Activated gamma-delta T cell treated with anti-CD3 and anti-CD28 coated beads, Interleukin-2, amount 50 U/mL, for 16 hours (primary cell): Measurements from ENCODE around the gene NPR1.
"Not testable (repeated sequence)": the region's sequence is repeated elsewhere in the genome, so short reads cannot be mapped to it uniquely, and the experiment has no call there.

Experiments
- DNase-seq: peaks from one replicate; pipeline ENCODE4 v3.0.0-alpha.2; 2020; ENCODE audit warnings: low read depth

Gene NPR1

GRCh38 chr1:153678519-153679336 lies at the start of gene NPR1:
TSS of gene NPR1 (plus strand) at chr1:153678688. CDS start at chr1:153679109, 421 bp downstream.
- no peak for DNase-seq

DNA sequence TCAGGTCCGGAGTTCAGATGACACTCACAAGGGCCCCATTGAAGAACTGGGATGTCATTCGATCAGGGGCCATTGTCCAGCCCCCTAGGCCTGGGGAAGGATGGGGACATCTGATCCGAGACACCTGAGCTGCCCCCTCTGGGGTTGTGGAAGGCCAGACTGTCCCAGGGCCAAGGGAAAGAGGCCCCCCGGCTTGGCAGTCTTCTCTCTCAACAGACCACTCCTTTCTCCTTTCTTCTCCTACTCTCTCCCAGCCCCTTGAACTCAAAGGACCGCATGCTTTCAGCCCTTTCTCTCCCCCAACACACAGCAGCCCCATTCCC lies 49.2 kb upstream of the NPR1 start:
- DNase-seq: no peak

DNA sequence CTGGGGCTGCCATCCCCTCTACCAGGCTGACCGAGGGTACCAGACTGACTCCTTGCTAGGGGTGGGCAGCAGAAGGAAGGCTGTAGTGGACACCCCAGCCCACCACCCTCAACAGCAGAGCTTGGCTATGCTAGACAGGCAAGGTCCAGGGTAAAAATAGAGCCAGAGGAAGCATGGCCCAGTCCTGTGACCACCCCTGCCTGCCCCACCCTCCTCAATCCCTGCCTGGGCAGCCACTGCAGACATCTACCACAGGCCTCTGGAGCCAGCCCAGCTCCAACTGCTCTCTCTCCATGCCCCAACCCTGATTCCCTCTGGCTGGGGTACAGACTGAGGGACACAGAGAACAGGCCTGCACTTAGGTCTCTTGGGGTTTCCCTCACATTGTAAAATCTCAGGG lies 48.5 kb upstream of the NPR1 start:
- DNase-seq: no peak

- DNase-seq: no peak
Observed at GRCh38 chr1:153630384-153630783, 48.1 kb upstream of the NPR1 start.

DNA sequence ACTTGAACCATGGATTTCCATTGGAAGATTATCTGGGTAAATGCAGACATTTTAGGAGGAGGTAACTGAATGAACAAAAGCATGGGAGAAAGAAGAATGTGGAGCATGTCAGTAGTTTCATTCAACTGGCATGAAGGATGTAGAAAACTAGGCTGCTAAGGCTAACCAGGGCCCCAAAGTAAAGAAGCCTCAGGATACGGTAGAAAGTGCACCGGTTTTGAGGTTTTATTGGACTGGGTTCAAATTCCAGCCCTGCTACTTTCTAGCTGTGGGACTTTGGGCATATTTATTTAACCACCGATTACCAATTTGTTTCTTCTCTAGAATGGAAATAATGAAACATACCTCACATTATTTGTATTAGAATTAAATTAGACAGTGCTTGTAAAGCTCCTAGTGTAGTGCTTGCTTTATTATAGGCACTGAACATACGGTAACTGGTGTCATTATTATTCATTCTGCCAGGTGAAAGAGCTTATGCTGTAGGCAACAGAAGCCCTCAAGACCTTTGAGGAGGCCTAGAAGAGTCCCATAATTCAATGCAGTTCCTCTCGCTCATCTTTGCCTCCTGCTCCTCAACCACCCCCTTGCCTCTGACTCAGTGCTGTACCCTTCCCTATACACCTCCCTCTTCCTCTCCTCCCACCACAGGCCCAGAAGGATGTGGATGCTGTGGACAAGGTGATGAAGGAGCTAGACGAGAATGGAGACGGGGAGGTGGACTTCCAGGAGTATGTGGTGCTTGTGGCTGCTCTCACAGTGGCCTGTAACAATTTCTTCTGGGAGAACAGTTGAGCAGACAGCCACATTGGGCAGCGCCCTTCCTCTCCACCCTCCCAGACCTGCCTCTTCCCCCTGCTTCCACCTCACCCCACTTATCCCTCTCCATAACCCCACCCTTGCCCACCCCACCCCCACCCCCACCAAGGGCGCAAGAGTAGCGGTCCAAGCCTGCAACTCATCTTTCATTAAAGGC lies 47.2 kb upstream of the NPR1 start:
- no peak for DNase-seq

GRCh38 chr1:153633161-153633753 lies 45.2 kb upstream of the NPR1 start:
- no peak for DNase-seq

GRCh38 chr1:153633754-153634665 lies 44.5 kb upstream of the NPR1 start, which contains the start of gene CHTOP:
TSS of gene CHTOP (plus strand) at chr1:153634066. CDS start at chr1:153636589, 2,523 bp downstream.
- peak; percentile 92 for DNase-seq

- DNase-seq: no peak
Observed at GRCh38 chr1:153635872-153636271, 42.6 kb upstream of the NPR1 start.

DNA sequence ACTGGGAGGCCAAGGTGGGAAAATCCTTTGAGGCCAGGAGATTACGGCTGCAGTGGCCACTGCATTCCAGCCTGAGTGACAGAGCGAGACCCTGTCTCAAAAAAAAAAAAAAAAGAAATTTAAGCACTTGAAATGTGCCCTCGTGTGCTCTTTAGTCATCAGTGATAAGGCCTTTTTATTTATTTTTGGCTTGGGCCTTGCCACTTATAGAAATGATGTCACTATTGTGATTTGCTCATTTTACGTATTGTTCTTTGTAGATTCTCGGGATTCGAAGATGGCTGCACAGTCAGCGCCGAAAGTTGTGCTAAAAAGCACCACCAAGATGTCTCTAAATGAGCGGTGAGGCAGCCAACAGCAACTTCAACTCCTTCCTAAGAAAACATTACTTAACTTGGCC lies 42.2 kb upstream of the NPR1 start:
- DNase-seq: no peak

GRCh38 chr1:153638261-153638660 lies 40.2 kb upstream of the NPR1 start:
- no peak for DNase-seq

DNA sequence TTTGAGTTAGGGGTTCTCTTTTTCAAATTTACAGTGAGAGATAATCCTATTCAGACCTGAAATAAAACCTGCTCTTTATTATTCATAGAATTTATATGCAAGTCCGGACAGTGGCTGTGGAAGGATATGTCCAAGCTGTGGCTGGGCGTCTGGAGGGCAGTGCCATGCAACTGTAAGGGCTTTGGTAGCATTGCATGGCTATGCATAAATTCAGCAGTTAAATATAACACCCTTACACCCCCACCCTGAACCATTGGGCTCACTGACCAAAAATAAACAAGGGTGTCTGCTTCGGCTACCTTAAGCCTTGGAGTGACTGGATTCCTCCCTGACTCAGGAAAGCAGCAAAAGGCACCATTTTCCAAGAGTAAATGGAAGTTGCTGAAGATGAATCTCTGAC lies 39.2 kb upstream of the NPR1 start:
- DNase-seq: no peak

DNA sequence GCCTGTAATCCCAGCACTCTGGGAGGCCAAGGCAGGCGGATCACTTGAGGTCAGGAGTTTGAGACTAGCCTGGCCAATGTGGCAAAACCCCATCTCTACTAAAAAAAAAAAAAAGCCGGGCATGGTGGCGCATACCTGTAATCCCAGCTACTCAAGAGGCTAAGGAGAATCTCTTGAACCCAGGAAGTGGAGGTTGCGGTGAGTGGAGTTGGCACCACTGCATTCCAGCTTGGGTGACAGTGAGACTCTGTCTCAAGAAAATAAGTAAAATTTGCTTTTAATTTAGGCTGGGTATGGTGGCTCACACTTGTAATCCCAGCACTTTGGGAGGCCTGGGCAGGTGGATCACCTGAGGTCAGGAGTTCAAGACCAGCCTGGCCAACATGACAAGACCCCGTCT lies 38.3 kb upstream of the NPR1 start:
- DNase-seq: not testable (repeated sequence)

DNA sequence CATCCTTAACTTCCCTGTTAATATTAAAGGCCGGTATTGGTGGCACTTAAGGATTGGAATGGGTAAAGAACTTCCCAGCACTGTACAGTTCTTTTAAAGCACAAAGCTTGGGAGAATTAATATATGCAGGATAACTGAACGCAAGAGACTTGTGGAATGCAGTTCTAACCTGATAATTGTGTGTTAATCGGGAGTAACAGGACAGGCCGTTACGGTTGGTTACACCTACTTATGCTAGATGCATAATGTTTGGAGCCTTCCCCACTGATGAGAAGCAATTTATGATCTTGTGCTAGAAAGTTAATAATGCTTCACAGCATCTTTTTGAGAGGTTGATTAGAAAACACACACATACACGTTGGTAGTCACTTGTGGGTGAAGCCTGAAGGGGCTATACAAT lies 37.6 kb upstream of the NPR1 start:
- DNase-seq: no peak

- no peak for DNase-seq
Observed at GRCh38 chr1:153642161-153642560, 36.3 kb upstream of the NPR1 start.

GRCh38 chr1:153643100-153643499 lies 35.4 kb upstream of the NPR1 start:
- no peak for DNase-seq

DNA sequence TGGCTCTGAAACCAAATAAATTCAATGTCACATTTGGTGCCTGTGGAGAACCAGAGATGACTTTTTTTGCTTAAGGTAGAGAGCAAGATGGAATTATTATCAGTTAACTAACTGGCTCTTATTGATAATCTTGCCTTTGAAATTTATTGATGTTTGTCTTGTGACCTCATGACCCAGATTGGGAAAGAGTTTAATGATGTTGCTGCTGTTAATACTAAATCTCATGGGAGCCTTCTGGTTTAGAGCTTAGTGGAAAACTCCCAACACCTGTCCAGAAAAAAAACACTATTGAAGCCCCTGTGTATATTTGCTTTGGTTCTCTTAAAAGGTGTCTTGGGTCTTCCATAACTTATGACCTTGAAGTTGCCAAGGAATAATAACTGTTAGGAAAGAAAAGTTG lies 34.7 kb upstream of the NPR1 start:
- no peak for DNase-seq

DNA sequence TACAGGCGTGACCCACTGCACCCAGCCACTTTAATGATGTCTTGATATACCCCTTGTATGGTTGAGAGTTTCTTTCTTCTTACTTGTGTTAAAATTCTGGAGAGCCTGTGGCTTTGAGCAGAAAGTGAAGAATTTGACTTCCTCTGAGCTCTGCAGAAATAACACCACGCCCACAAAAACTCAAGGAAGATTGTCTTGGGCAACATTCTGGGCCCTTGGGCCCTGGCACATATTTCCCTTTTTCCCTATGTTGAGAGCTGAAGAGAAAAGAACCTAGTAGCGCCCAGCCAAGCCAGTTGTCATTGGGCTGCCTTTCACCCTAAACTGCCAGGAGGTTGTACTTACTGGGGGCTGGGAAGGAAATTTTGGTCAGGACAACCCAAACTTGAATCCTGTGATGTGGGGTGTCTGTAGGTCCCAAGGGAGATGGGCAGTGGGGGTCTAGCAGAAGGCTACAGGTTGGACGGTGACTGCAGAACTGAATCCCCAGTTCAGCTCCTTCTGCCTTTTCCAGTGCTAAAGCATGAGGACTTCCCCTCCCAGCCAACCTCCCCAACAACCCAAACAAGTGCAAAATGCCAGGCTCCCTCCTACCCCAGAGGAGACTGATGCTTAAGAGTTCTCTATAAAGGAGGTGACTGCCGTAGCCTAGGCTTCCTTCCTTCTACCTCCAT lies 31.7 kb upstream of the NPR1 start:
- no peak for DNase-seq

- DNase-seq: no peak
Observed at GRCh38 chr1:153647346-153647714, 31.2 kb upstream of the NPR1 start.

GRCh38 chr1:153648000-153648643 lies 30.4 kb upstream of the NPR1 start:
- DNase-seq: no peak

DNA sequence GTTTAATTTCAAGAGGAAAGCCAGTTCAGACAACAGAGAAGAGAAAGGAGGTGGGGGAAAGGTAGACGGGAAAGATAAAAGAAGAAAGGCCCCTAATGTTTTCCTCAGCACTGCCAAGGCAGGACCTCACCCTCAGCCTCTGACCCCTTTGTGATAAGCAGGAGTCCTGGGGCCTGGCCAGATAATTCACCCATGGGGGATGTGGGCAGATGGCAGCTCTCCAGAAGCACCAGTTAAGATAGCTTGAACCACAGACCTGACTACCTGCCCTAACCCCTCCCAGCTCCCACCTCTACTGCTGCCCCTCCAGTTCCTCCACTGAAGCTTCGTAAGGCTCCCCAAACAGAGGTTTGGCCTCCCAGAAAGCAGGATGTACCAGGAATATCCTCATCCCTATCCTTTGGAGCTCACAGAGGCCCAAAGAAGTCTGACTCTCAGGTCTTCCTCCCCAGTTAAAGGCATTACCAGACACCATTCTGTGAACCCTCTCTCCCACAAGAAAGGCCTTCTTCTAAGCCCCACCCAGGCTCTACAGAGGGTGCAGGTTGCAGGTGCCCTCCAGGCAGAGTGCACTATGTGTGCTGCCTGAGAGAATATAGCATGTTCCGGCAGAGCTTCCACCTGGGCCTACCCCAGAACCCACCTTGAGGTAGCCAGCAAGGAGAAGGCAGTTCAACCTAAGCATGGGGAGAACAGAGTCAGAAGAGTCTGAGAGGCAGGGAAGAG lies 29.2 kb upstream of the NPR1 start:
- no peak for DNase-seq
